Suprapubic skin (tissue), 3 donors: ENCODE measurements around the gene UBE2R2.

Experiments
- CTCF ChIP-seq, 2 donors: fragments of 200-600 bp in 1 of 2; fragments of 450-650 bp in 1 of 2; sonication (generic) in 1 of 2; IDR thresholded peaks; one replicate each; pipeline ENCODE4 v1.5.1; 2016 to 2019; ENCODE audit warnings: antibody characterized with exemption in 2 of 2, mild to moderate bottlenecking in 1 of 2, moderate library complexity in 1 of 2
- EP300 ChIP-seq: sonication (generic); formaldehyde crosslinking; IDR thresholded peaks from one replicate; pipeline ENCODE4 v1.6.1; 2017; ENCODE audit warnings: antibody characterized with exemption

- TF ChIP-seq CTCF (IDR thresholded peaks at IDR 0.05) (peak; percentile 40 to 46), EP300 (no peak)
Measured at GRCh38 chr9:33852216-33852826, 35.4 kb downstream of the UBE2R2 start.
